SK-N-SH treated with all-trans-retinoic acid at 6 μM for 48 hours (cell line): ENCODE results near the gene CYSLTR1.

Experiments used
- ATAC-seq: fragments of 200-7000 bp; cut with Tn5 transposase; 3 replicates; pipeline ENCODE4 v1.9.1; 2020; ENCODE audit warnings: mild to moderate bottlenecking, moderate library complexity
- BACH2 ChIP-seq: fragments of 250-450 bp; sonication (Bioruptor Pico); IDR thresholded peaks from 2 replicates; pipeline ENCODE4 v1.9.0; 2021; ENCODE audit warnings: mild to moderate bottlenecking, borderline replicate concordance
- CREB5 ChIP-seq: fragments of 250-450 bp; sonication (Bioruptor Pico); IDR thresholded peaks from 2 replicates; pipeline ENCODE4 v1.5.1; 2020; ENCODE audit warnings: low read depth, mild to moderate bottlenecking, moderate library complexity
- CSDC2 ChIP-seq: fragments of 250-450 bp; sonication (Bioruptor Pico); IDR thresholded peaks from 2 replicates; pipeline ENCODE4 v1.5.0; 2020; ENCODE audit warnings: mild to moderate bottlenecking, moderate library complexity
- CSRNP3 ChIP-seq: fragments of 250-450 bp; sonication (Bioruptor Pico); IDR thresholded peaks from 2 replicates; pipeline ENCODE4 v1.5.1; 2021; ENCODE audit warnings: mild to moderate bottlenecking, moderate library complexity
- ESRRG ChIP-seq: fragments of 250-450 bp; sonication (Bioruptor Pico); IDR thresholded peaks from 2 replicates; pipeline ENCODE4 v1.6.1; 2021; ENCODE audit warnings: mild to moderate bottlenecking
- GLIS3 ChIP-seq: fragments of 250-450 bp; sonication (Bioruptor Pico); IDR thresholded peaks from 2 replicates; pipeline ENCODE4 v1.5.0; 2020; ENCODE audit warnings: mild to moderate bottlenecking, moderate library complexity
- OSR1 ChIP-seq: fragments of 250-450 bp; sonication (Bioruptor Pico); IDR thresholded peaks from 2 replicates; pipeline ENCODE4 v1.8.0; 2022; ENCODE audit warnings: moderate library complexity, mild to moderate bottlenecking, inconsistent platforms
- PPARA ChIP-seq: fragments of 250-450 bp; sonication (Bioruptor Pico); IDR thresholded peaks from 2 replicates; pipeline ENCODE4 v1.5.0; 2020; ENCODE audit warnings: mild to moderate bottlenecking, borderline replicate concordance
- TCF4 ChIP-seq: fragments of 250-450 bp; sonication (Bioruptor Pico); IDR thresholded peaks from 2 replicates; pipeline ENCODE4 v1.8.0; 2021; ENCODE audit warnings: mild to moderate bottlenecking, moderate library complexity, borderline replicate concordance
- TSHZ2 ChIP-seq: fragments of 250-450 bp; sonication (Bioruptor Pico); IDR thresholded peaks from 2 replicates; pipeline ENCODE4 v1.5.0; 2020; ENCODE audit warnings: mild to moderate bottlenecking, moderate library complexity
- ZC3H10 ChIP-seq: fragments of 250-450 bp; sonication (Bioruptor Pico); IDR thresholded peaks from 2 replicates; pipeline ENCODE4 v1.5.1; 2021; ENCODE audit warnings: mild to moderate bottlenecking, moderate library complexity
- ZFP30 ChIP-seq: fragments of 450-650 bp; formaldehyde crosslinking; IDR thresholded peaks from 2 replicates; pipeline ENCODE4 v1.5.0; 2022; ENCODE audit warnings: mild to moderate bottlenecking, moderate library complexity
- ZNF70 ChIP-seq: fragments of 450-650 bp; formaldehyde crosslinking; IDR thresholded peaks from 2 replicates; pipeline ENCODE4 v1.5.0; 2020; ENCODE audit warnings: mild to moderate bottlenecking, moderate library complexity
- ZNF8 ChIP-seq: fragments of 450-650 bp; formaldehyde crosslinking; IDR thresholded peaks from 2 replicates; pipeline ENCODE4 v1.5.0; 2020; ENCODE audit warnings: mild to moderate bottlenecking, moderate library complexity
- TF ChIP-seq, protein P1 (sequence below): fragments of 250-450 bp; sonication (Bioruptor Pico); IDR thresholded peaks from 2 replicates; pipeline ENCODE4 v1.8.0; 2021; ENCODE audit warnings: low read depth, mild to moderate bottlenecking, moderate library complexity, borderline replicate concordance
- TF ChIP-seq, protein P2 (sequence below): fragments of 250-450 bp; sonication (Bioruptor Pico); IDR thresholded peaks from 2 replicates; pipeline ENCODE4 v1.8.0; 2020; ENCODE audit warnings: mild to moderate bottlenecking, moderate library complexity, borderline replicate concordance

Gene CYSLTR1

GRCh38 chrX:78375894-78376293, 48.5 kb upstream of the CYSLTR1 start (continued):
- no peak for TF ChIP-seq TSHZ2
- no peak for TF ChIP-seq TCF4 (CRISPR knock-in tag)
- TF ChIP-seq ZNF70 (CRISPR knock-in tag), result no peak
- no peak for TF ChIP-seq OSR1 (CRISPR knock-in tag)
- no peak for TF ChIP-seq ZNF8 (CRISPR knock-in tag)
- TF ChIP-seq CSRNP3 (CRISPR knock-in tag), result no peak

- no peak for ATAC-seq
These were observed 39.2 kb upstream of the CYSLTR1 start for GRCh38 chrX:78366576-78366975.

More at GRCh38 chrX:78366576-78366975, 39.2 kb upstream of the CYSLTR1 start:
- TF ChIP-seq PPARA (CRISPR knock-in tag), result no peak
- no peak for TF ChIP-seq BACH2
- TF ChIP-seq OSR1 (CRISPR knock-in tag), result no peak
- TF ChIP-seq, protein P1, sequence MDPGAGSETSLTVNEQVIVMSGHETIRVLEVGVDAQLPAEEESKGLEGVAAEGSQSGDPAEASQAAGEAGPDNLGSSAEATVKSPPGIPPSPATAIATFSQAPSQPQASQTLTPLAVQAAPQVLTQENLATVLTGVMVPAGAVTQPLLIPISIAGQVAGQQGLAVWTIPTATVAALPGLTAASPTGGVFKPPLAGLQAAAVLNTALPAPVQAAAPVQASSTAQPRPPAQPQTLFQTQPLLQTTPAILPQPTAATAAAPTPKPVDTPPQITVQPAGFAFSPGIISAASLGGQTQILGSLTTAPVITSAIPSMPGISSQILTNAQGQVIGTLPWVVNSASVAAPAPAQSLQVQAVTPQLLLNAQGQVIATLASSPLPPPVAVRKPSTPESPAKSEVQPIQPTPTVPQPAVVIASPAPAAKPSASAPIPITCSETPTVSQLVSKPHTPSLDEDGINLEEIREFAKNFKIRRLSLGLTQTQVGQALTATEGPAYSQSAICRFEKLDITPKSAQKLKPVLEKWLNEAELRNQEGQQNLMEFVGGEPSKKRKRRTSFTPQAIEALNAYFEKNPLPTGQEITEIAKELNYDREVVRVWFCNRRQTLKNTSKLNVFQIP, result no peak
- TF ChIP-seq ZFP30 (CRISPR knock-in tag), result no peak
- no peak for TF ChIP-seq CREB5 (CRISPR knock-in tag)
- no peak for TF ChIP-seq CSDC2 (CRISPR knock-in tag)
- TF ChIP-seq GLIS3 (CRISPR knock-in tag), result no peak
- no peak for TF ChIP-seq CSRNP3 (CRISPR knock-in tag)
- no peak for TF ChIP-seq ZNF8 (CRISPR knock-in tag)
- TF ChIP-seq TCF4 (CRISPR knock-in tag), result no peak
- TF ChIP-seq ESRRG, result no peak
- TF ChIP-seq, protein P2, sequence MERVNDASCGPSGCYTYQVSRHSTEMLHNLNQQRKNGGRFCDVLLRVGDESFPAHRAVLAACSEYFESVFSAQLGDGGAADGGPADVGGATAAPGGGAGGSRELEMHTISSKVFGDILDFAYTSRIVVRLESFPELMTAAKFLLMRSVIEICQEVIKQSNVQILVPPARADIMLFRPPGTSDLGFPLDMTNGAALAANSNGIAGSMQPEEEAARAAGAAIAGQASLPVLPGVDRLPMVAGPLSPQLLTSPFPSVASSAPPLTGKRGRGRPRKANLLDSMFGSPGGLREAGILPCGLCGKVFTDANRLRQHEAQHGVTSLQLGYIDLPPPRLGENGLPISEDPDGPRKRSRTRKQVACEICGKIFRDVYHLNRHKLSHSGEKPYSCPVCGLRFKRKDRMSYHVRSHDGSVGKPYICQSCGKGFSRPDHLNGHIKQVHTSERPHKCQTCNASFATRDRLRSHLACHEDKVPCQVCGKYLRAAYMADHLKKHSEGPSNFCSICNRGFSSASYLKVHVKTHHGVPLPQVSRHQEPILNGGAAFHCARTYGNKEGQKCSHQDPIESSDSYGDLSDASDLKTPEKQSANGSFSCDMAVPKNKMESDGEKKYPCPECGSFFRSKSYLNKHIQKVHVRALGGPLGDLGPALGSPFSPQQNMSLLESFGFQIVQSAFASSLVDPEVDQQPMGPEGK (CRISPR knock-in tag), result no peak
- TF ChIP-seq ZC3H10, result no peak
- TF ChIP-seq TSHZ2, result no peak
